CD4-positive, CD25-positive, alpha-beta regulatory T cell (primary cell): ENCODE data around the gene NDUFAF5. TPM values are rescaled to one million over a fixed set of nuclear protein-coding genes. Genes with fewer than 3 reads are reported as not detected.

Experiments
- ATAC-seq, 2 donors: fragments of 150-1000 bp; cut with Tn5 transposase; one replicate each; pipeline ENCODE4 v1.10.0; 2021; ENCODE audit warnings: low read depth in 2 of 2, moderate number of reproducible peaks in 2 of 2, moderate library complexity in 1 of 2
- DNase-seq, 3 donors: peaks; one replicate each; pipeline versions ENCODE4 v3.0.0 to v3.0.0-alpha.2; 2012 to 2022; ENCODE audit warnings: mixed read lengths in 1 of 3
- H3K27ac ChIP-seq: one replicate; pipeline ENCODE4 v1.7.0; 2013; ENCODE audit warnings: mild to moderate bottlenecking, low read length; ENCODE audit not compliant: insufficient read depth, poor library complexity, severe bottlenecking
- H3K27me3 ChIP-seq: one replicate; pipeline ENCODE4 v1.7.0; 2013; ENCODE audit warnings: low read length; ENCODE audit not compliant: control insufficient read depth, insufficient read depth
- H3K36me3 ChIP-seq: one replicate; pipeline ENCODE4 v1.7.0; 2013; ENCODE audit warnings: mild to moderate bottlenecking, low read length, moderate library complexity; ENCODE audit not compliant: control insufficient read depth, insufficient read depth
- H3K4me1 ChIP-seq: 2 replicates; pipeline ENCODE4 v1.7.0; 2013; ENCODE audit warnings: mild to moderate bottlenecking, low read length; ENCODE audit not compliant: insufficient read depth, control insufficient read depth, poor library complexity, severe bottlenecking
- H3K4me3 ChIP-seq: one replicate; pipeline ENCODE4 v1.7.0; 2013; ENCODE audit warnings: low read depth, mild to moderate bottlenecking, low read length, moderate library complexity
- H3K9me3 ChIP-seq, 2 experiments: 1 replicate in 1 of 2; 2 replicates in 1 of 2; pipeline ENCODE4 v1.7.0; 2013; ENCODE audit warnings: low read length in 2 of 2, mild to moderate bottlenecking in 1 of 2, moderate library complexity in 1 of 2; ENCODE audit not compliant: control insufficient read depth in 2 of 2
- H3K27ac Mint-ChIP-seq, 3 donors: one replicate each; pipeline ENCODE4 v1.8.0; 2020 to 2022; ENCODE audit warnings: mild to moderate bottlenecking in 3 of 3, mixed read lengths in 3 of 3, moderate library complexity in 2 of 3
- H3K27me3 Mint-ChIP-seq: one replicate; pipeline ENCODE4 v1.8.0; 2022; ENCODE audit warnings: mild to moderate bottlenecking, mixed read lengths
- H3K36me3 Mint-ChIP-seq: one replicate; pipeline ENCODE4 v1.8.0; 2020; ENCODE audit warnings: mixed read lengths
- H3K4me1 Mint-ChIP-seq, 4 donors: one replicate each; pipeline ENCODE4 v1.8.0; 2020 to 2022; ENCODE audit warnings: mixed read lengths in 4 of 4, mild to moderate bottlenecking in 1 of 4
- H3K4me3 Mint-ChIP-seq, 4 donors: one replicate each; pipeline ENCODE4 v1.8.0; 2020 to 2022; ENCODE audit warnings: mild to moderate bottlenecking in 4 of 4, mixed read lengths in 4 of 4, moderate library complexity in 3 of 4
- H3K9me3 Mint-ChIP-seq, 7 donors: one replicate each; pipeline ENCODE4 v1.8.0; 2020 to 2022; ENCODE audit warnings: mixed read lengths in 7 of 7, mild to moderate bottlenecking in 3 of 7, moderate library complexity in 2 of 7
- polyA plus RNA-seq, 4 donors: library from polyadenylated mRNA; unstranded; fragments of 300-500 nt; fragmentation: Illumina TruSeq; gene quantifications; one replicate each; pipeline ENCODE4 v1.2.3, GENCODE V29; 2021
- total RNA-seq: library from RNA; stranded (reverse); gene quantifications from one replicate; pipeline ENCODE4 v1.2.3, GENCODE V29; 2022

NDUFAF5 gene
- total and polyA plus RNA-seq, 5 donors from 2014 or later: 7.3 to 51.4 (median 12.0) TPM

GRCh38 chr20:13852306-13852705 lies 67.5 kb downstream of the NDUFAF5 start:
- no peak overlapping the region for H3K27ac ChIP-seq
- H3K27ac Mint-ChIP-seq: no peak overlapping the region
- no peak for DNase-seq
- ATAC-seq: no peak
- no peaks in the 10 kb centered on the region for H3K4me1 Mint-ChIP-seq
- H3K4me1 ChIP-seq: no peaks in the 10 kb centered on the region
- no peaks in the 10 kb centered on the region for H3K36me3 ChIP-seq
- H3K9me3 Mint-ChIP-seq: no peaks in the 10 kb centered on the region
- H3K27me3 ChIP-seq: no peaks in the 10 kb centered on the region
- no peak overlapping the region for H3K4me3 ChIP-seq
- no peak overlapping the region for H3K4me3 Mint-ChIP-seq
- H3K36me3 Mint-ChIP-seq: no peaks in the 10 kb centered on the region
- H3K27me3 Mint-ChIP-seq: peaks cover 10% of the 10 kb centered on the region
- H3K9me3 ChIP-seq: no peaks in the 10 kb centered on the region

GRCh38 chr20:13855613-13856012 lies 70.8 kb downstream of the NDUFAF5 start:
- H3K4me1 Mint-ChIP-seq: no peaks in the 10 kb centered on the region
- no peaks in the 10 kb centered on the region for H3K36me3 Mint-ChIP-seq
- Histone ChIP-seq H3K4me1 (no peaks in the 10 kb centered on the region), H3K9me3 (no peaks in the 10 kb centered on the region), H3K27ac (no peak overlapping the region), H3K4me3 (no peak overlapping the region), H3K27me3 (no peaks in the 10 kb centered on the region), H3K36me3 (no peaks in the 10 kb centered on the region)
- peaks cover 4% of the 10 kb centered on the region for H3K27me3 Mint-ChIP-seq
- H3K27ac Mint-ChIP-seq: no peak overlapping the region
- H3K4me3 Mint-ChIP-seq: no peak overlapping the region
- DNase-seq (no peak), ATAC-seq (no peak)
- H3K9me3 Mint-ChIP-seq: peaks cover 0 to 4% (median 0%) of the 10 kb centered on the region in 7 donors

GRCh38 chr20:13856354-13856753 lies 71.5 kb downstream of the NDUFAF5 start:
- H3K27me3 Mint-ChIP-seq: peaks cover 4% of the 10 kb centered on the region
- H3K9me3 ChIP-seq: no peaks in the 10 kb centered on the region
- ATAC-seq (no peak), DNase-seq (no peak)
- H3K36me3 Mint-ChIP-seq: no peaks in the 10 kb centered on the region
- peaks cover 0 to 7% (median 0%) of the 10 kb centered on the region in 7 donors for H3K9me3 Mint-ChIP-seq
- no peak overlapping the region for H3K4me3 ChIP-seq
- H3K4me3 Mint-ChIP-seq: no peak overlapping the region
- H3K27ac ChIP-seq: no peak overlapping the region
- H3K36me3 ChIP-seq: no peaks in the 10 kb centered on the region
- H3K27ac Mint-ChIP-seq: no peak overlapping the region
- H3K27me3 ChIP-seq: no peaks in the 10 kb centered on the region
- no peaks in the 10 kb centered on the region for H3K4me1 ChIP-seq
- no peaks in the 10 kb centered on the region for H3K4me1 Mint-ChIP-seq

- ATAC-seq: no peak
- Mint-ChIP-seq H3K9me3 (peaks cover 0 to 7% (median 0%) of the 10 kb centered on the region in 7 donors), H3K4me1 (no peaks in the 10 kb centered on the region), H3K4me3 (no peak overlapping the region), H3K27me3 (peaks cover 4% of the 10 kb centered on the region), H3K27ac (no peak overlapping the region), H3K36me3 (no peaks in the 10 kb centered on the region)
- Histone ChIP-seq H3K9me3 (no peaks in the 10 kb centered on the region), H3K27me3 (no peaks in the 10 kb centered on the region), H3K36me3 (no peaks in the 10 kb centered on the region), H3K4me1 (no peaks in the 10 kb centered on the region), H3K27ac (no peak overlapping the region), H3K4me3 (no peak overlapping the region)
- no peak for DNase-seq
Observed at GRCh38 chr20:13857304-13857703, 72.5 kb downstream of the NDUFAF5 start.

GRCh38 chr20:13857961-13858360 lies 73.1 kb downstream of the NDUFAF5 start:
- H3K36me3 Mint-ChIP-seq: no peaks in the 10 kb centered on the region
- no peaks in the 10 kb centered on the region for H3K4me1 Mint-ChIP-seq
- peaks cover 0 to 7% (median 0%) of the 10 kb centered on the region in 7 donors for H3K9me3 Mint-ChIP-seq
- no peaks in the 10 kb centered on the region for H3K4me1 ChIP-seq
- H3K27ac Mint-ChIP-seq: no peak overlapping the region
- H3K36me3 ChIP-seq: no peaks in the 10 kb centered on the region
- ATAC-seq (no peak), DNase-seq (no peak)
- no peak overlapping the region for H3K4me3 ChIP-seq
- H3K27me3 ChIP-seq: no peaks in the 10 kb centered on the region
- H3K27me3 Mint-ChIP-seq: peaks cover 4% of the 10 kb centered on the region
- H3K9me3 ChIP-seq: no peaks in the 10 kb centered on the region
- no peak overlapping the region for H3K27ac ChIP-seq
- H3K4me3 Mint-ChIP-seq: no peak overlapping the region

GRCh38 chr20:13858439-13858838 lies 73.6 kb downstream of the NDUFAF5 start:
- ATAC-seq (no peak), DNase-seq (no peak)
- Histone ChIP-seq H3K4me3 (no peak overlapping the region), H3K4me1 (no peaks in the 10 kb centered on the region), H3K27ac (no peak overlapping the region), H3K36me3 (no peaks in the 10 kb centered on the region), H3K9me3 (no peaks in the 10 kb centered on the region), H3K27me3 (no peaks in the 10 kb centered on the region)
- H3K9me3 Mint-ChIP-seq: peaks cover 0 to 7% (median 0%) of the 10 kb centered on the region in 7 donors
- peaks cover 4% of the 10 kb centered on the region for H3K27me3 Mint-ChIP-seq
- no peaks in the 10 kb centered on the region for H3K4me1 Mint-ChIP-seq
- H3K4me3 Mint-ChIP-seq: no peak overlapping the region
- H3K27ac Mint-ChIP-seq: no peak overlapping the region
- no peaks in the 10 kb centered on the region for H3K36me3 Mint-ChIP-seq

- H3K27me3 ChIP-seq: no peaks in the 10 kb centered on the region
- DNase-seq (no peak), ATAC-seq (no peak)
- H3K36me3 Mint-ChIP-seq: no peaks in the 10 kb centered on the region
- no peaks in the 10 kb centered on the region for H3K4me1 Mint-ChIP-seq
- H3K9me3 Mint-ChIP-seq: peaks cover 0 to 7% (median 0%) of the 10 kb centered on the region in 7 donors
- H3K27ac ChIP-seq: no peak overlapping the region
- H3K27ac Mint-ChIP-seq: no peak overlapping the region
- no peak overlapping the region for H3K4me3 ChIP-seq
- no peaks in the 10 kb centered on the region for H3K36me3 ChIP-seq
- H3K4me3 Mint-ChIP-seq: no peak overlapping the region
- no peaks in the 10 kb centered on the region for H3K9me3 ChIP-seq
- no peaks in the 10 kb centered on the region for H3K4me1 ChIP-seq
- peaks cover 4% of the 10 kb centered on the region for H3K27me3 Mint-ChIP-seq
Observed at GRCh38 chr20:13858871-13859270, 74.0 kb downstream of the NDUFAF5 start.

GRCh38 chr20:13862245-13862644 lies 77.4 kb downstream of the NDUFAF5 start:
- no peak overlapping the region for H3K4me3 ChIP-seq
- no peaks in the 10 kb centered on the region for H3K36me3 Mint-ChIP-seq

More at GRCh38 chr20:13862245-13862644, 77.4 kb downstream of the NDUFAF5 start:
- no peaks in the 10 kb centered on the region for H3K27me3 ChIP-seq
- ATAC-seq: no peak
- no peak for DNase-seq
- no peaks in the 10 kb centered on the region for H3K9me3 ChIP-seq
- H3K36me3 ChIP-seq: no peaks in the 10 kb centered on the region
- H3K27ac ChIP-seq: no peak overlapping the region
- H3K4me1 ChIP-seq: no peaks in the 10 kb centered on the region
- Mint-ChIP-seq H3K4me3 (no peak overlapping the region), H3K9me3 (peaks cover 0 to 7% (median 0%) of the 10 kb centered on the region in 7 donors), H3K27ac (no peak overlapping the region), H3K4me1 (no peaks in the 10 kb centered on the region), H3K27me3 (no peaks in the 10 kb centered on the region)
